Trophoblast cell (in vitro differentiated cells and primary cell): ENCODE measurements around the gene LMF1.

Experiments
- DNase-seq, 2 donors: peaks; one replicate each; pipeline ENCODE4 v3.0.0-alpha.2; 2016
- H2AFZ ChIP-seq: 2 replicates; pipeline ENCODE4 v1.6.1; 2013; ENCODE audit warnings: low read length, moderate library complexity, mild to moderate bottlenecking; ENCODE audit not compliant: insufficient read depth, poor library complexity
- H2AK5ac ChIP-seq: 2 replicates; pipeline ENCODE4 v1.6.1; 2013; ENCODE audit warnings: mild to moderate bottlenecking, low read length
- H2BK120ac ChIP-seq: 2 replicates; pipeline ENCODE4 v1.6.1; 2013; ENCODE audit warnings: low read length, mild to moderate bottlenecking, moderate library complexity; ENCODE audit not compliant: insufficient read depth, poor library complexity
- H2BK12ac ChIP-seq: 2 replicates; pipeline ENCODE4 v1.6.1; 2013; ENCODE audit warnings: mild to moderate bottlenecking, low read length, moderate library complexity
- H2BK5ac ChIP-seq: 2 replicates; pipeline ENCODE4 v1.6.1; 2013; ENCODE audit warnings: low read length, low read depth, moderate library complexity, mild to moderate bottlenecking; ENCODE audit not compliant: poor library complexity
- H3K14ac ChIP-seq: 2 replicates; pipeline ENCODE4 v1.6.1; 2013; ENCODE audit warnings: mild to moderate bottlenecking, low read length
- H3K18ac ChIP-seq: 2 replicates; pipeline ENCODE4 v1.6.1; 2013; ENCODE audit warnings: mild to moderate bottlenecking, low read length
- H3K23ac ChIP-seq: 2 replicates; pipeline ENCODE4 v1.6.1; 2013; ENCODE audit warnings: low read length
- H3K27ac ChIP-seq: 2 replicates; pipeline ENCODE4 v1.5.1; 2013; ENCODE audit warnings: low read depth, mild to moderate bottlenecking, inconsistent platforms, low read length, moderate library complexity
- H3K27me3 ChIP-seq: 2 replicates; pipeline ENCODE4 v1.6.1; 2013; ENCODE audit warnings: inconsistent platforms, mild to moderate bottlenecking, low read length, moderate library complexity; ENCODE audit not compliant: insufficient read depth
- H3K36me3 ChIP-seq, 2 experiments: 1 replicate in 1 of 2; 2 replicates in 1 of 2; pipeline ENCODE4 v1.6.1; 2013; ENCODE audit warnings: low read length in 2 of 2, mild to moderate bottlenecking in 2 of 2, moderate library complexity in 1 of 2; ENCODE audit not compliant: insufficient read depth in 2 of 2, control insufficient read depth in 1 of 2
- H3K4ac ChIP-seq: 2 replicates; pipeline ENCODE4 v1.6.1; 2013; ENCODE audit warnings: low read depth, mild to moderate bottlenecking, low read length, moderate library complexity
- H3K4me1 ChIP-seq, 2 experiments: 1 replicate in 1 of 2; 2 replicates in 1 of 2; pipeline ENCODE4 v1.6.1; 2013; ENCODE audit warnings: low read length in 2 of 2, mild to moderate bottlenecking in 2 of 2, moderate library complexity in 1 of 2; ENCODE audit not compliant: insufficient read depth in 2 of 2, control insufficient read depth in 1 of 2
- H3K4me2 ChIP-seq: 2 replicates; pipeline ENCODE4 v1.6.1; 2013; ENCODE audit warnings: inconsistent platforms, mild to moderate bottlenecking, low read length, moderate library complexity
- H3K4me3 ChIP-seq: 2 replicates; pipeline ENCODE4 v1.5.1; 2013; ENCODE audit warnings: mild to moderate bottlenecking, low read depth, low read length, inconsistent platforms
- H3K79me1 ChIP-seq: one replicate; pipeline ENCODE4 v1.6.1; 2013; ENCODE audit warnings: low read length
- H3K79me2 ChIP-seq: 2 replicates; pipeline ENCODE4 v1.6.1; 2013; ENCODE audit warnings: low read length, mild to moderate bottlenecking; ENCODE audit not compliant: control insufficient read depth, insufficient read depth, poor library complexity
- H3K9ac ChIP-seq: 2 replicates; pipeline ENCODE4 v1.6.1; 2013; ENCODE audit warnings: mild to moderate bottlenecking, low read length
- H3K9me3 ChIP-seq: 2 replicates; pipeline ENCODE4 v1.6.1; 2013; ENCODE audit warnings: low read depth, mild to moderate bottlenecking, control low read depth, inconsistent platforms, low read length; ENCODE audit not compliant: insufficient read depth
- H4K12ac ChIP-seq: 2 replicates; pipeline ENCODE4 v1.6.1; 2013; ENCODE audit warnings: low read depth, mild to moderate bottlenecking, low read length, moderate library complexity
- H4K8ac ChIP-seq: 2 replicates; pipeline ENCODE4 v1.6.1; 2013; ENCODE audit warnings: low read depth, mild to moderate bottlenecking, low read length, moderate library complexity
- H4K91ac ChIP-seq: one replicate; pipeline ENCODE4 v1.6.1; 2013; ENCODE audit warnings: low read depth, mild to moderate bottlenecking, low read length, moderate library complexity
- WGBS: extraction: QIAGEN DNeasy Blood & Tissue Kit; methylation state at CpG from one replicate; pipeline ENCODE4 v1.1.7; 2013; ENCODE audit warnings: missing lambda C conversion rate; ENCODE audit not compliant: insufficient read length, insufficient coverage; ENCODE audit errors: extremely low coverage; 5-methylcytosine and 5-hydroxymethylcytosine counted together

LMF1 gene

DNA sequence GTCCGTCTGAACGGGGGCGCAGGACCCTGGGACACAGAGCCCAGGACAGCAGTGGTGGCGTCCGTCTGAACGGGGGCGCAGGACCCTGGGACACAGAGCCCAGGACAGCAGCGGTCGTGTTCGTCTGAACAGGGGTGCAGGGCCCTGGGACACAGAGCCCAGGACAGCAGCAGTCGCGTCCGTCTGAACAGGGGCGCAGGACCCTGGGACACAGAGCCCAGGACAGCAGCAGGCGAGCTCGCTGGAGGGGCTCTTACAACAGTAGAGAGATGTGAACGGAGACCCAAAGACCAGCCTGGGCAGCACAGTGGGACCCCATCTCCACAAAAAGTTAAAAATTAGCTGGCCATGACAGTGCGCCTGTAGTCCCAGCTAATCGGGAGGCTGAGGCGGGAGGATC lies 40.7 kb downstream of the LMF1 start:
- no peak for DNase-seq
- H3K23ac ChIP-seq, result no peak overlapping the region
- H3K27me3 ChIP-seq, result no peaks in the 10 kb centered on the region
- no peak overlapping the region for H2AK5ac ChIP-seq
- H2BK120ac ChIP-seq, result no peak overlapping the region
- H3K18ac ChIP-seq, result no peak overlapping the region
- H2BK5ac ChIP-seq, result no peak overlapping the region
- no peak overlapping the region for H2AFZ ChIP-seq
- H3K4me1 ChIP-seq, result no peaks in the 10 kb centered on the region
- H2BK12ac ChIP-seq, result no peak overlapping the region
- H3K27ac ChIP-seq, result no peak overlapping the region
- no CpG with 5 or more reads among the region's 20 CpGs for WGBS
- no peak overlapping the region for H3K4ac ChIP-seq
- no peak overlapping the region for H3K14ac ChIP-seq
- H4K8ac ChIP-seq, result no peak overlapping the region
- H4K91ac ChIP-seq, result no peak overlapping the region
- no peak overlapping the region for H4K12ac ChIP-seq
- H3K79me1 ChIP-seq, result no peaks in the 10 kb centered on the region
- H3K9me3 ChIP-seq, result peaks cover 42% of the 10 kb centered on the region
- no peak overlapping the region for H3K9ac ChIP-seq
- no peak overlapping the region for H3K4me3 ChIP-seq
- peaks cover 3 to 11% of the 10 kb centered on the region in 2 experiments for H3K36me3 ChIP-seq
- no peaks in the 10 kb centered on the region for H3K79me2 ChIP-seq
- no peak overlapping the region for H3K4me2 ChIP-seq

DNA sequence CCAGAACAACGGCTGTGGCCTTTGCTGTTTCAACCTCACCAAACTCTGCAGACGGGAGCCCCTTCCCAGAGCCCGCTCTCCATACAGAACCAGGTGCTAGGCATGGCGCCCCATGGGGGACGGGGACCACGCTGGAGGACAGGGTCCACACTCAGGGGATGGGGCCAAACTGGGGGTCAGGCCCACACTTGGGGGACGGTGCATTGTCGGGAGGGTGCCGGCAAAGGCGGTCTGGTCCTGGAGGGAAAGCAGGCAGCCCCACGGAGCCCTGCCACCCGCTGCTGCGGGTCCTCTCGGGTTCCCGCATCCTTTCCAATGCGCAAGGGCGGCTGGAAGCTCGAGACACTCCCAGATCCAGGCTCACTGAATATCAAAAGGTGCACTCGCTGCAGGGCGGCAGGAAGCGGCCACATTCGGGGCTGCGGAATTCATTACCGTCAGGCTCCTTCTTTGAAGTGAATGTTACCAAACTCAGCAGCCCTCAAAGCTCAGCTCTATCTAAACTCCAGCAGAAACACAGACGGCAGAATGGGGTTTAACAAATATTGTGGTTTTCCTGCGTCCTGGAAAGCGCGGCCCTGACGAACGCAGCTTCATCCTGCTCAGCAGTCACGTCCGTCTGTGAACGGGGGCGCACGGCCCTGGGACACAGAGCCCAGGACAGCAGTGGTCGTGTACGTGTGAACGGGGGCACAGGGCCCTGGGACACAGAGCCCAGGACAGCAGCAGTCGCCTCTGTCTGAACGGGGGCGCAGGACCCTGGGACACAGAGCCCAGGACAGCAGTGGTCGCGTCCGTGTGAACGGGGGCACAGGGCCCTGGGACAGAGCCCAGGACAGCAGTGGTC lies 41.3 kb downstream of the LMF1 start:
- Histone ChIP-seq H4K91ac (no peak overlapping the region), H3K23ac (no peak overlapping the region), H3K4me1 (no peaks in the 10 kb centered on the region), H3K9ac (no peak overlapping the region), H3K79me1 (no peaks in the 10 kb centered on the region), H3K36me3 (peaks cover 3 to 11% of the 10 kb centered on the region in 2 experiments), H3K4me2 (no peak overlapping the region), H4K12ac (no peak overlapping the region), H3K27ac (no peak overlapping the region), H4K8ac (no peak overlapping the region), H2BK12ac (no peak overlapping the region), H3K9me3 (peaks cover 38% of the 10 kb centered on the region), H2AK5ac (no peak overlapping the region), H3K4me3 (no peak overlapping the region), H3K14ac (no peak overlapping the region), H3K79me2 (no peaks in the 10 kb centered on the region), H2BK120ac (no peak overlapping the region), H3K27me3 (no peaks in the 10 kb centered on the region), H3K4ac (no peak overlapping the region), H2BK5ac (no peak overlapping the region), H2AFZ (no peak overlapping the region), H3K18ac (no peak overlapping the region)
- DNase-seq, result no peak
- no CpG with 5 or more reads among the region's 45 CpGs for WGBS

DNA sequence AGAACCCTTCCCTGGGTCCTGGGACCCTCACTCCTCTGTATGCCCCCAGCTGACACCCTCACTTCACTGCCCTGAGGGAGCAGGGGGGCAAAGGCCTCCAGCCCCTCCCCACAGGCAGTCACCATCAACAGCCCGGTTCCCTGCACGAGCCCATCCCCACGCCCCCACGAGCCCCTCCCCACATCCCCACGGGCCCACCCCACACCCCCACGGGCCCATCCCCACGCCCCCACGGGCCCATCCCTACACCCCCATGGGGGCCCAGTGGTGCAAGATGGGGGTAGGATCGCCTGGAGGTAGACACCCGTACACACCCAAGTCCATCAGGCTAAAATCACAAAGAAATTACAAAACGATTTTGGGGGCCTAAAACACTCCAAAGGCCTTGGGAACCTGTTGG lies 42.3 kb downstream of the LMF1 start:
- H4K91ac ChIP-seq, result no peak overlapping the region
- H3K4me1 ChIP-seq, result no peaks in the 10 kb centered on the region
- H3K4me3 ChIP-seq, result no peak overlapping the region
- H3K23ac ChIP-seq, result no peak overlapping the region
- peaks cover 34% of the 10 kb centered on the region for H3K9me3 ChIP-seq
- no peaks in the 10 kb centered on the region for H3K27me3 ChIP-seq
- H3K79me1 ChIP-seq, result no peaks in the 10 kb centered on the region
- H3K14ac ChIP-seq, result no peak overlapping the region
- H2AK5ac ChIP-seq, result no peak overlapping the region
- H2AFZ ChIP-seq, result no peak overlapping the region
- H3K36me3 ChIP-seq, result peaks cover 2 to 8% of the 10 kb centered on the region in 2 experiments
- no peak overlapping the region for H2BK120ac ChIP-seq
- H4K12ac ChIP-seq, result no peak overlapping the region
- no peak overlapping the region for H4K8ac ChIP-seq
- no peak for DNase-seq
- no peak overlapping the region for H2BK12ac ChIP-seq
- H3K9ac ChIP-seq, result no peak overlapping the region
- H2BK5ac ChIP-seq, result no peak overlapping the region
- H3K27ac ChIP-seq, result no peak overlapping the region
- H3K4me2 ChIP-seq, result no peak overlapping the region
- WGBS, result no CpG with 5 or more reads among the region's 11 CpGs
- no peak overlapping the region for H3K4ac ChIP-seq
- H3K79me2 ChIP-seq, result no peaks in the 10 kb centered on the region
- H3K18ac ChIP-seq, result no peak overlapping the region

DNA sequence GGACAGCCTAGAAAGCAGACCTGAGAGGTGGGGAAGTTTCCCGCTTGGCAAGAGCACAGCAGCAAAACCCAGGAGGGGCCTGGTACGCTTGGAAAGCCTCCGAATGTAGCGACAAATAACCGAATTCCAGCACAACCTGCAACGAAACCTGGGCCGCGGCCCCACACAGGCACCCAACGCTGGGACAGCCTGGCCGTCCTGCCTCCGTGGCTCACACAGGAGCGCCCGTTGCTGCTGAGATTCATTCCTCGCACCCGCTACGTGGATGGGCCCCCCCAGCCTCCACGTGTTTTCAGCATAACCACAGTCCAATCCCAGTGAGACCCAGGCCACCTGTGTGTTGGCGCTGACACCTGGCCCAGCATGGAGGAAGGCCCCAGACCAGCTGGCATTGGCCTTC lies 42.9 kb downstream of the LMF1 start:
- peaks cover 34% of the 10 kb centered on the region for H3K9me3 ChIP-seq
- H2BK5ac ChIP-seq, result no peak overlapping the region
- no peak overlapping the region for H3K4me2 ChIP-seq
- H3K18ac ChIP-seq, result no peak overlapping the region
- H3K36me3 ChIP-seq, result peaks cover 0 to 5% of the 10 kb centered on the region in 2 experiments
- no peak overlapping the region for H3K27ac ChIP-seq
- no peak overlapping the region for H4K8ac ChIP-seq
- no peak overlapping the region for H3K9ac ChIP-seq
- H3K27me3 ChIP-seq, result no peaks in the 10 kb centered on the region
- H3K23ac ChIP-seq, result no peak overlapping the region
- no peak for DNase-seq
- H2AK5ac ChIP-seq, result no peak overlapping the region
- H2AFZ ChIP-seq, result no peak overlapping the region
- no peak overlapping the region for H3K4me3 ChIP-seq
- no peak overlapping the region for H4K12ac ChIP-seq
- H2BK12ac ChIP-seq, result no peak overlapping the region
- no peak overlapping the region for H3K4ac ChIP-seq
- H3K79me2 ChIP-seq, result no peaks in the 10 kb centered on the region
- no peak overlapping the region for H4K91ac ChIP-seq
- no peaks in the 10 kb centered on the region for H3K79me1 ChIP-seq
- no peaks in the 10 kb centered on the region for H3K4me1 ChIP-seq
- no peak overlapping the region for H3K14ac ChIP-seq
- no peak overlapping the region for H2BK120ac ChIP-seq
- WGBS, result no CpG with 5 or more reads among the region's 18 CpGs
